CD4-positive, alpha-beta T cell (primary cell): ENCODE results near the gene BRD7. TPM values are rescaled to one million over a fixed set of nuclear protein-coding genes. Genes with fewer than 3 reads are reported as not detected.

Experiments
- ATAC-seq: fragments of 200-7000 bp; cut with Tn5 transposase; one replicate; pipeline ENCODE4 v1.10.0; 2022; ENCODE audit warnings: mild to moderate bottlenecking; ENCODE audit not compliant: poor library complexity
- CTCF ChIA-PET: fragments of 350-600 bp; sonication (Branson Sonifier 250); formaldehyde crosslinking; loops from one replicate; lab custom pipeline; 2021; ENCODE audit warnings: antibody characterized with exemption, inconsistent platforms; lab: Charles Lee
- POLR2A ChIA-PET: fragments of 350-600 bp; sonication (Branson Sonifier 250); formaldehyde crosslinking; loops from one replicate; lab custom pipeline; 2021; ENCODE audit warnings: antibody characterized with exemption, inconsistent platforms; lab: Charles Lee
- DNase-seq, 14 experiments: peaks; one replicate each; pipeline ENCODE4 v3.0.0-alpha.2; 2013 to 2020; ENCODE audit warnings: mixed read lengths in 2 of 14
- H3K27ac ChIP-seq, 2 donors: one replicate each; pipeline versions ENCODE4 v1.5.1 to v1.7.0; 2013; ENCODE audit warnings: low read length in 2 of 2, low read depth in 1 of 2, mild to moderate bottlenecking in 1 of 2
- H3K27me3 ChIP-seq, 2 experiments: 1 replicate in 1 of 2; 2 replicates in 1 of 2; pipeline versions ENCODE4 v1.6.1 to v1.7.0; 2013; ENCODE audit warnings: low read length in 2 of 2, control low read depth in 1 of 2, mild to moderate bottlenecking in 1 of 2, moderate library complexity in 1 of 2; ENCODE audit not compliant: insufficient read depth in 2 of 2, control insufficient read depth in 1 of 2
- H3K36me3 ChIP-seq: one replicate; pipeline ENCODE4 v1.6.1; 2013; ENCODE audit warnings: low read length, control low read depth; ENCODE audit not compliant: insufficient read depth
- H3K4me1 ChIP-seq: one replicate; pipeline ENCODE4 v1.6.1; 2013; ENCODE audit warnings: low read length, control low read depth; ENCODE audit not compliant: insufficient read depth
- H3K4me3 ChIP-seq: one replicate; pipeline ENCODE4 v1.5.1; 2013; ENCODE audit warnings: mild to moderate bottlenecking, low read length, moderate library complexity
- H3K9me3 ChIP-seq, 2 experiments: 1 replicate in 1 of 2; 2 replicates in 1 of 2; pipeline versions ENCODE4 v1.6.1 to v1.7.0; 2013; ENCODE audit warnings: low read length in 2 of 2, mild to moderate bottlenecking in 2 of 2, control low read depth in 1 of 2, moderate library complexity in 1 of 2; ENCODE audit not compliant: control insufficient read depth in 1 of 2, insufficient read depth in 1 of 2
- H3K27ac Mint-ChIP-seq: one replicate; pipeline ENCODE4 v1.8.0; 2020; ENCODE audit warnings: mixed read lengths
- H3K27me3 Mint-ChIP-seq: one replicate; pipeline ENCODE4 v1.8.0; 2021; ENCODE audit warnings: mixed read lengths
- H3K36me3 Mint-ChIP-seq: one replicate; pipeline ENCODE4 v1.8.0; 2021; ENCODE audit warnings: low read depth, mixed read lengths
- H3K4me1 Mint-ChIP-seq: one replicate; pipeline ENCODE4 v1.8.0; 2021; ENCODE audit warnings: low read depth, mixed read lengths
- H3K4me3 Mint-ChIP-seq: one replicate; pipeline ENCODE4 v1.8.0; 2020; ENCODE audit warnings: mild to moderate bottlenecking, mixed read lengths
- H3K9me3 Mint-ChIP-seq: one replicate; pipeline ENCODE4 v1.8.0; 2020; ENCODE audit warnings: mixed read lengths
- CTCF ChIP-seq: fragments of 200-600 bp; IDR thresholded peaks from one replicate; pipeline ENCODE4 v1.8.0; 2022; ENCODE audit warnings: antibody characterized with exemption, mild to moderate bottlenecking
- intact Hi-C, 2 experiments: fragments of 100-400 bp; cut with DNase I in 1 of 2; cut with micrococcal nuclease in 1 of 2; formaldehyde crosslinking; loops; one replicate each; pipeline versions ENCODE4 v1.15.1 to v1.9.0; 2023 to 2025; cut with DNase I, micrococcal nuclease
- total RNA-seq, 174 experiments: library from RNA in 2 of 174; stranded (reverse) in 2 of 174; gene quantifications; one replicate each; pipeline ENCODE4 v1.2.3 and lab custom pipeline; 2021 to 2026

BRD7 gene
- total RNA-seq, 2 experiments from 2014 or later = 95.4 to 103 TPM

- DNase-seq = no peak
- POLR2A ChIA-PET = no interaction called here
- peak overlapping the region in 1 of 2 donors; percentile 21 for H3K27ac ChIP-seq
- CTCF ChIA-PET = no interaction called here
- intact Hi-C loops = no loop called here
- H3K36me3 ChIP-seq = peaks cover 94% of the 10 kb centered on the region
- Mint-ChIP-seq H3K9me3 (no peaks in the 10 kb centered on the region), H3K36me3 (peaks cover 80% of the 10 kb centered on the region), H3K4me1 (peaks cover 4% of the 10 kb centered on the region), H3K27me3 (no peaks in the 10 kb centered on the region), H3K27ac (no peak overlapping the region), H3K4me3 (no peak overlapping the region)
- ATAC-seq = no peak
- H3K4me3 ChIP-seq = no peak overlapping the region
- no peaks in the 10 kb centered on the region for H3K9me3 ChIP-seq
- no peaks in the 10 kb centered on the region for H3K27me3 ChIP-seq
- no peak for TF ChIP-seq CTCF
- H3K4me1 ChIP-seq = peaks cover 13% of the 10 kb centered on the region
Observed at GRCh38 chr16:50293041-50293783, 75.6 kb downstream of the BRD7 start.

GRCh38 chr16:50292566-50292948, 76.2 kb downstream of the BRD7 start:
- Histone ChIP-seq H3K36me3 (peaks cover 94% of the 10 kb centered on the region), H3K27me3 (no peaks in the 10 kb centered on the region), H3K4me1 (peaks cover 19% of the 10 kb centered on the region), H3K9me3 (no peaks in the 10 kb centered on the region), H3K27ac (no peak overlapping the region), H3K4me3 (no peak overlapping the region)
- H3K9me3 Mint-ChIP-seq = no peaks in the 10 kb centered on the region
- TF ChIP-seq CTCF = no peak
- H3K4me1 Mint-ChIP-seq = peaks cover 4% of the 10 kb centered on the region
- DNase-seq (no peak), ATAC-seq (no peak)
- H3K36me3 Mint-ChIP-seq = peaks cover 81% of the 10 kb centered on the region
- intact Hi-C loops = no loop called here
- CTCF ChIA-PET = no interaction called here
- H3K27me3 Mint-ChIP-seq = no peaks in the 10 kb centered on the region
- no peak overlapping the region for H3K4me3 Mint-ChIP-seq
- POLR2A ChIA-PET = no interaction called here
- H3K27ac Mint-ChIP-seq = no peak overlapping the region

GRCh38 chr16:50291719-50292565, 76.8 kb downstream of the BRD7 start:
- H3K27me3 Mint-ChIP-seq = no peaks in the 10 kb centered on the region
- peaks cover 92% of the 10 kb centered on the region for H3K36me3 ChIP-seq
- no peak overlapping the region for H3K27ac Mint-ChIP-seq
- no peak for ATAC-seq
- peaks cover 19% of the 10 kb centered on the region for H3K4me1 ChIP-seq
- H3K9me3 ChIP-seq = no peaks in the 10 kb centered on the region
- DNase-seq = no peak
- H3K27me3 ChIP-seq = no peaks in the 10 kb centered on the region
- no peak overlapping the region for H3K27ac ChIP-seq
- no peak overlapping the region for H3K4me3 ChIP-seq
- H3K36me3 Mint-ChIP-seq = peaks cover 78% of the 10 kb centered on the region
- intact Hi-C loops = no loop called here
- TF ChIP-seq CTCF = no peak
- ChIA-PET POLR2A (no interaction called here), CTCF (no interaction called here)
- H3K9me3 Mint-ChIP-seq = no peaks in the 10 kb centered on the region
- H3K4me3 Mint-ChIP-seq = no peak overlapping the region
- peaks cover 4% of the 10 kb centered on the region for H3K4me1 Mint-ChIP-seq
